Kidney (tissue), 14 donors: ENCODE measurements around the gene TMTC3. TPM values are rescaled to one million over a fixed set of nuclear protein-coding genes. Genes with fewer than 3 reads are reported as not detected.

Experiments used
- DNase-seq, 5 donors: peaks; one replicate each; pipeline ENCODE4 v3.0.0-alpha.2; 2013 to 2020
- FAIRE-seq: peaks from 2 replicates; lab custom pipeline; 2012; peaks lifted over from hg19 to GRCh38; lab: Jason Lieb, UNC
- H3K27ac ChIP-seq, 2 donors: one replicate each; pipeline ENCODE4 v1.7.0; 2013; ENCODE audit warnings: low read depth in 2 of 2, low read length in 2 of 2, inconsistent platforms in 1 of 2
- H3K27me3 ChIP-seq: one replicate; pipeline ENCODE4 v1.7.1; 2013; ENCODE audit warnings: low read length, inconsistent platforms; ENCODE audit not compliant: control insufficient read depth, insufficient read depth
- H3K36me3 ChIP-seq, 3 donors: one replicate each; pipeline versions ENCODE4 v1.7.0 to v1.7.1; 2013; ENCODE audit warnings: low read length in 3 of 3, control low read depth in 1 of 3, inconsistent platforms in 1 of 3; ENCODE audit not compliant: insufficient read depth in 3 of 3, control insufficient read depth in 2 of 3
- H3K4me1 ChIP-seq, 3 donors: one replicate each; pipeline versions ENCODE4 v1.7.0 to v1.7.1; 2013; ENCODE audit warnings: low read length in 3 of 3, inconsistent platforms in 1 of 3, low read depth in 1 of 3; ENCODE audit not compliant: control insufficient read depth in 2 of 3, insufficient read depth in 2 of 3
- H3K4me3 ChIP-seq, 3 donors: one replicate each; pipeline versions ENCODE4 v1.7.0 to v1.8.1; 2013; ENCODE audit warnings: low read length in 3 of 3, control low read depth in 1 of 3, inconsistent platforms in 1 of 3
- H3K9ac ChIP-seq, 3 donors: one replicate each; pipeline versions ENCODE4 v1.7.0 to v1.7.1; 2013; ENCODE audit warnings: low read length in 3 of 3, control low read depth in 1 of 3, inconsistent platforms in 1 of 3
- H3K9me3 ChIP-seq, 3 donors: one replicate each; pipeline versions ENCODE4 v1.7.0 to v1.7.1; 2013; ENCODE audit warnings: low read length in 3 of 3, control low read depth in 1 of 3, inconsistent platforms in 1 of 3; ENCODE audit not compliant: control insufficient read depth in 2 of 3, insufficient read depth in 1 of 3
- CTCF ChIP-seq: IDR thresholded peaks from 3 replicates; pipeline ENCODE4 v1.5.1; 2012; ENCODE audit warnings: mild to moderate bottlenecking, moderate library complexity, borderline replicate concordance; ENCODE audit not compliant: insufficient read depth; ENCODE audit errors: extremely low read depth
- intact Hi-C: fragments of 100-400 bp; cut with DNase I; formaldehyde crosslinking; loops from one replicate; pipeline ENCODE4 v1.11.1; 2022
- polyA plus RNA-seq: library from polyadenylated mRNA; stranded (reverse); fragments of 350-450 nt; fragmentation: Illumina TruSeq; extraction: RNeasy Lipid Tissue Mini Kit (QIAGEN cat#74804); gene quantifications from one replicate; pipeline ENCODE4 v1.2.3, GENCODE V29; 2014; ENCODE audit warnings: low read depth, low replicate concordance; ENCODE audit not compliant: insufficient read depth
- total RNA-seq: library from RNA; stranded (reverse); fragmentation: NEBNext Ultra II Directional; extraction: Animal tissue kit (Norgen Biotek cat#: 25700); gene quantifications from one replicate; pipeline ENCODE4 v1.2.1, GENCODE V29; 2021
- donor health status: control.
- donor health status: control.
- donor health status: control.
- donor health status: control.
- donor health status: control.
- donor health status: DM: yes; HTN: yes; CAD: no.
- donor health status: Normal renal cell carcinoma (clear cell type).

TMTC3 gene
- total and polyA plus RNA-seq, 2 donors from 2014 or later: 5.1 to 23.5 TPM

DNA sequence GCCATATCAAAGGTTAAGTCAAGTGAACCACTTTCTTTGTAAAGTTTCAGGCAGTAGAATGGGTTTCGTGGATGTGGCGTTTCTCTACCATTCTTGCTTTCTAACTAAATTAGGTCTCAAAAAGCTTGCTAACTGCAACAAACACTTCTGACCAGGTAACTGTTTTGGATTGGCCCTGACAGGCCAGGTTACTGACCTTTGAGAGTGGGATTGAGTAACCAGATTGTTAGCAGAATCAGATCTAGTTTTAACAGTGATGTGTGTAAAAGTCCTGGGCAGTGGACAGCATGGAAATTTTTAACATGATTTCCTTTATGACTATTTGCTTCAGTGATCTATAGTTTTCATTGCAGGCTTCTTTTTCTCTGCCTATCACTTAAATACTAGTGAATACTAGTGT is 57.9 kb downstream of the TMTC3 start:
- TF ChIP-seq CTCF: no peak
- intact Hi-C loops: no loop called here
- H3K36me3 ChIP-seq: peaks cover 0 to 9% (median 0%) of the 10 kb centered on the region in 3 donors
- H3K9me3 ChIP-seq: no peaks in the 10 kb centered on the region
- H3K9ac ChIP-seq: no peak overlapping the region
- no peak for FAIRE-seq
- no peak overlapping the region for H3K27ac ChIP-seq
- no peaks in the 10 kb centered on the region for H3K27me3 ChIP-seq
- H3K4me3 ChIP-seq: no peak overlapping the region
- no peaks in the 10 kb centered on the region for H3K4me1 ChIP-seq
- DNase-seq: no peak

DNA sequence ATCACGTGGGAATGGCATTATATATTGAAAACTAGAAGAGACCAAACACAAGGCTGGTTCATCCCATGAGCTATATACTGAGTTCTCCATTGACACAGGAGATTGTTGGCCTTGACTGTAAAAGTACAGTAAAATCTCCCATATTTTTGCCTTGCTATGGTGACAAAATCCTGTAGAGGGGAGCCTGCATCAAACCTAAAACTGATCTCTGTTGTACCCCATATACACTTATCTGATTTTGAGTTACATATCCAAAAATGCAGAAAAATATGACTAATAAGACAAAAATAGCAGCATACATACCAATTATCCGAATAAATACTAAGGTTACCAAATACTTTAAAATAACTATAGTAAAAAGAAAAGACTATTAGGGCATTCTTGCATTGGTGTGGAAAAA is 60.4 kb downstream of the TMTC3 start:
- no peaks in the 10 kb centered on the region for H3K27me3 ChIP-seq
- FAIRE-seq (no peak), DNase-seq (no peak)
- no peaks in the 10 kb centered on the region for H3K4me1 ChIP-seq
- H3K4me3 ChIP-seq: no peak overlapping the region
- H3K9me3 ChIP-seq: no peaks in the 10 kb centered on the region
- H3K9ac ChIP-seq: no peak overlapping the region
- no peak for TF ChIP-seq CTCF
- H3K36me3 ChIP-seq: no peaks in the 10 kb centered on the region
- no peak overlapping the region for H3K27ac ChIP-seq
- intact Hi-C loops: no loop called here

DNA sequence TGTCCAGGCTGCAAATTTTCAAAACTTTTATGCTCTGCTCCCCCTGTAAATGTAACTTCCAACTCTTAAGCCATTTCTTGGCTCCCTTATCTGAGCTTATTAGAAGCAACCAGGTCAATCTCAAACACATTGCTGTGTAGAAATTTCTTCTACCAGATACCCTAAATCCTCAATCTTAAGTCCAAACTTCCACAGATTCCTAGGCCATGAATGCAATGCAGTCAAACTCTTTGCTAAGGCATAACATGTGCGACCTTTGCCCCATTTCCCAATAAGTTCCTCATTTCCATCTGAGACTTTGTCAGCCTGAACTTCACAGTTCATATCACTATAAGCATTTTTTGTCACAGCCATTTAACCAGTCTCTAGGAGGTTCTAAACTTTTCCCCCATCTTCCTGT is 64.5 kb downstream of the TMTC3 start:
- Histone ChIP-seq H3K4me1 (no peaks in the 10 kb centered on the region), H3K27ac (no peak overlapping the region), H3K9me3 (peaks cover 0 to 10% (median 0%) of the 10 kb centered on the region in 3 donors), H3K36me3 (no peaks in the 10 kb centered on the region), H3K27me3 (no peaks in the 10 kb centered on the region), H3K9ac (no peak overlapping the region), H3K4me3 (no peak overlapping the region)
- no peak for TF ChIP-seq CTCF
- intact Hi-C loops: no loop called here
- FAIRE-seq: no peak
- DNase-seq: no peak

GRCh38 chr12:88207921-88208620 is 66.0 kb downstream of the TMTC3 start:
- DNase-seq (no peak), FAIRE-seq (no peak)
- TF ChIP-seq CTCF: no peak
- intact Hi-C loops: no loop called here
- Histone ChIP-seq H3K9me3 (peaks cover 0 to 10% (median 0%) of the 10 kb centered on the region in 3 donors), H3K4me3 (no peak overlapping the region), H3K4me1 (no peaks in the 10 kb centered on the region), H3K27ac (no peak overlapping the region), H3K9ac (no peak overlapping the region), H3K36me3 (no peaks in the 10 kb centered on the region), H3K27me3 (no peaks in the 10 kb centered on the region)
